Glomerular visceral epithelial cell (primary cell): ENCODE data around the gene SLX9.

Experiments used
- DNase-seq: peaks from one replicate; pipeline ENCODE4 v3.0.0-alpha.2; 2016; ENCODE audit errors: extremely low spot score

Gene SLX9

GRCh38 chr21:44916965-44917364, 22.9 kb upstream of the SLX9 start:
- no peak for DNase-seq

GRCh38 chr21:44917446-44918106, 22.3 kb upstream of the SLX9 start:
- no peak for DNase-seq

- DNase-seq, result no peak
Measured at GRCh38 chr21:44918107-44918470, 21.7 kb upstream of the SLX9 start.

GRCh38 chr21:44918581-44919033, 21.2 kb upstream of the SLX9 start:
- no peak for DNase-seq

GRCh38 chr21:44919111-44919912, 20.5 kb upstream of the SLX9 start:
- no peak for DNase-seq

- no peak for DNase-seq
Measured at GRCh38 chr21:44919913-44920693, 19.7 kb upstream of the SLX9 start.

- no peak for DNase-seq
Measured at GRCh38 chr21:44920694-44921604, 18.9 kb upstream of the SLX9 start, which contains the start of gene ITGB2. Gene ITGB2, minus strand, starts transcription at chr21:44920899. Its CDS starts 10,117 bp downstream, at chr21:44910782.

- no peak for DNase-seq
Measured at GRCh38 chr21:44921928-44922327, 17.9 kb upstream of the SLX9 start.

GRCh38 chr21:44923480-44924084, 16.2 kb upstream of the SLX9 start:
- no peak for DNase-seq

- DNase-seq, result peak; percentile 39
Measured at GRCh38 chr21:44924606-44925377, 15.0 kb upstream of the SLX9 start.

GRCh38 chr21:44925378-44925755, 14.5 kb upstream of the SLX9 start:
- DNase-seq, result no peak

GRCh38 chr21:44926331-44927101, 13.3 kb upstream of the SLX9 start:
- peak; percentile 59 for DNase-seq

- DNase-seq, result no peak
Measured at GRCh38 chr21:44927259-44927586, 12.6 kb upstream of the SLX9 start.

GRCh38 chr21:44927587-44928461, 12.0 kb upstream of the SLX9 start:
- DNase-seq, result peak; percentile 92

GRCh38 chr21:44928500-44929241, 11.2 kb upstream of the SLX9 start:
- peak; percentile 78 for DNase-seq

- no peak for DNase-seq
Measured at GRCh38 chr21:44929242-44929798, 10.5 kb upstream of the SLX9 start.

- no peak for DNase-seq
Measured at GRCh38 chr21:44929799-44930542, 9.9 kb upstream of the SLX9 start.
